NCI-H1048 (cell line): ENCODE results near the gene NOTCH1.

Experiments
- DNase-seq: peaks from one replicate; lab custom pipeline; 2025; lab: John Stamatoyannopoulos, UW

Gene NOTCH1

DNA sequence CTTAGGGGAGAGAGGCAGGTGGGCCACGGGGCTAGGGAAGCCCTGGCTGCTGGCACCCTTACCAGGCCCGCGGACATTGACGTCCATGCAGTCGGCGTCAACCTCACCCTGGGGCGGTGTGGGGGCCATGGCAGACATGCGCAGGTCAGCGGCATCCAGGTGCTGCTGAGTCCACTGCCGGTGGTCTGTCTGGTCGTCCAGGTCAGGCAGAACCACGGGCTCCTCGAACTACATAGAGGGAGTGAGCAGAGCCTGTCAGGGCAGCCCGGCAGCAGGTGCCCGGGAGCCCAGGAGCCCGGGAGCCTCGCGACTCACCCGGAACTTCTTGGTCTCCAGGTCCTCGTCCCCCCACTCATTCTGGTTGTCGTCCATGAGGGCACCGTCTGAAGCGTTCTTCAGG is 44.2 kb downstream of the NOTCH1 start:
- no peak for DNase-seq

DNA sequence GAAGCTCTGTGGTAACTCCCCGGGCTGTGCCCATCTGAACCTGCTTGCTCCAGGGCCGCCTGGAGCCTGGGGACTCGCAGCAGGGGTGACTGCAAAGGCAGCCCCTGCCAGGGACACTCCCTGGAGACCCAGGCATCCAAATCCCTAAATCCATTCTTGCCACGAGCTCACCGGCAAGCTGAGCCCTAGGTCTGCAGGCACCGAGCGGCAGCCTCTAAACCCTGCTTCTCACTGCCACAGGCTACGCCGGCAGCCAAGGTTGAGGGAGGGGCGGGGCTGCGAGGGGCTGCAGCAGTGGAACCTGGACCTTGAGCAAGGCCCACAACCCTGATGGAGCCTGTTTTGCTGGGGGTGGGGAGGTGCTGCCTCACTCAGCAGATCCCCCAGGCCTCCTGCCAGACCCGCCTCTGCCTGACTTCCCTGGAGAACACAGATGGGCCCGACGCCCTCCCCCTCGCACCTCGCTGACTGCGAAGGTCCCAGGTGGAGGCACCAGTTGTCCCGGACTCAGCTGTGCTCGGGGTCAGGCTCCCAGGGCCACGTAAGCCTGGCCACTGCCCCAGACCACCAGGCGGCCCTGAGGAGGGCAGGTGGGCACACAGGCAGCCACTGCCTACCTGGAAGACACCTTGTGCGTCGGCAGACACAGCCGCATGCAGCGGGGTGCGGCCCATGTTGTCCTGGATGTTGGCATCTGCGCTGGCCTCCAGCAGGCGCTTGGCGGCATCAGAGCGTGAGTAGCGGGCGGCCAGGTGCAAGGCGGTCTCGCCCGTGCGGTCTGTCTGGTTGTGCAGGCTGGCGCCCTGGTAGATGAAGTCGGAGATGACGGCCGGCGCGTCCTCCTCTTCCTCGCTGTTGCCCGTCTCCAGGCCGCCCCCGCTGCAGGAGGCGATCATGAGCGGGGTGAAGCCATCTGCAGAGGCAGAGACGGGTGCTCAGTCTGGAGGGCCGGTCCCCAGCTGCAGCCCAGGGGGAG is 45.6 kb downstream of the NOTCH1 start:
- DNase-seq = no peak

DNA sequence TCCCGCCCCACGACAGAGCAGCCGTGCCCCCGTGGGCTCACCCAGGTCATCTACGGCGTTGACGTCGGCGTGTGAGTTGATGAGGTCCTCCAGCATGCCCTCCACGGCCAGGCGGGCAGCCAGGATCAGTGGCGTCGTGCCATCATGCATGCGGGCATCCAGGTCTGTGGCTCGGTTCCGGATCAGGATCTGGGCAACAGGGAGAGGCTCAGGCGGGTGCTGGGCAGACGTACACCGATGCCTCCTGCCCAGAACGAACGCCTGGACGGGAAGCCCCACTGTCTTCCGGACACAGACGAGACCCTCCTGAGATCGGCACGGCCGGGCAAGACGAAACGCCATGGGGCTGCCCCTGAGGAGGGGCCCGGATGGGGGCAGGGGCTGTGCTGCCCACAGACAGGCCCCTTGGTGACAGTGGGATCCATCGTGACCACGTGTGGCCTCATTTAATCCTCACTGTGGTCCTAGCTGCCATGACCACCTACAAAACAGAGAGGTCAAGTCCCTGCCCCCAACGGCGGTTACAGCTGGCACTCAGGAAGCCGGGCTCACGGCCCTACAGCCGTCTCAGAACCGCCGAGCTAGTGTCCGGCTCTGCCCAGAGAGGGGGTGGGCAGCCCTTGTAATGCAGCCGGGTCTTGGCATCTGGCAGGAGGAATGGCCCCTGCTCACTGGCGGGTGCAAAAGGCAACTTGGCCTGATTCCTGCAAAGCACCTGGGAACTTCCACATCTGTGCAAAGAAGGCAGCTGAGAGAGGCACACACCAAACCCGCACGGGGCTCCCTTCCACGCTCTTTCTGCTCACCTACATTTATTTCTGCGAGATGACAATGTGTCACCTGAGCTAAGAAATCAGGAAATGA is 46.5 kb downstream of the NOTCH1 start:
- no peak for DNase-seq

DNA sequence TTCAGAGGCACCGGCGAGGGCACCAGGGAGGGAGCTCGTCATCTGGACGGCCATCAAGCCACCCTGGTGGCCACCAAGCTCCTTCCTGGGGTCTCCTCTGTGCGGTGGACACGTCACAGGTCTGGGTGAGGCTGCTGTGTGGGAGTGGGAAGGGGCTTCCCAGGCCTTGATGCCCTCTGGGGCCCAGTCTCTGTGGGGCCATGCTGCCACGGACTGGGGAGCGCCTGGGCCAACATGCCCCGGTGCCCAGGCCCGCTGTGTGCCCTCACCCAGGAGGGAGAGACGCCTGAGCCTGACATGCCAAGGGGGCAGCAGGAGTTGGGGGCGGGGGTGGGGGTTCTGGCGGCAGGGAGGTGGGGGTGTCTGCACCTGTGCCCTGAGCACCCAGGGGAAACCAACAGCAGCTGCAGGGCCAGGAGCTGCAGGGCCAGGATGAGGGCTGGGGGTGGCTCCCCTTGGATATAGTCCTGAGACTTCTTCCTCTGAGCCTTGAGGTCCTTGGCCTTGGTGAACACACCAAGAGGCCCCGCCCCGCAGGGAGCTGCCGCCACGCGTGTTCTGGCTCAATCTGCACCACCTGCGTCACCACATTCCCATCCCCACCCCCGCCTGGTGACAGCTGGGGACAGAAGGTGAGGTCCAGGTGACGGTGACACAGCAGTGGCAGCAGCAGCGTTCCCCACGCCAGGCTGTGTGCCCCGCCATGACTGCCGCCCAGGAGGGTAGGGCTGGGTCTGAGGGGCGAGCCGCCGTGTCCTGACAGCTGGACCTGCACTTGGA is 47.7 kb downstream of the NOTCH1 start:
- no peak for DNase-seq

DNA sequence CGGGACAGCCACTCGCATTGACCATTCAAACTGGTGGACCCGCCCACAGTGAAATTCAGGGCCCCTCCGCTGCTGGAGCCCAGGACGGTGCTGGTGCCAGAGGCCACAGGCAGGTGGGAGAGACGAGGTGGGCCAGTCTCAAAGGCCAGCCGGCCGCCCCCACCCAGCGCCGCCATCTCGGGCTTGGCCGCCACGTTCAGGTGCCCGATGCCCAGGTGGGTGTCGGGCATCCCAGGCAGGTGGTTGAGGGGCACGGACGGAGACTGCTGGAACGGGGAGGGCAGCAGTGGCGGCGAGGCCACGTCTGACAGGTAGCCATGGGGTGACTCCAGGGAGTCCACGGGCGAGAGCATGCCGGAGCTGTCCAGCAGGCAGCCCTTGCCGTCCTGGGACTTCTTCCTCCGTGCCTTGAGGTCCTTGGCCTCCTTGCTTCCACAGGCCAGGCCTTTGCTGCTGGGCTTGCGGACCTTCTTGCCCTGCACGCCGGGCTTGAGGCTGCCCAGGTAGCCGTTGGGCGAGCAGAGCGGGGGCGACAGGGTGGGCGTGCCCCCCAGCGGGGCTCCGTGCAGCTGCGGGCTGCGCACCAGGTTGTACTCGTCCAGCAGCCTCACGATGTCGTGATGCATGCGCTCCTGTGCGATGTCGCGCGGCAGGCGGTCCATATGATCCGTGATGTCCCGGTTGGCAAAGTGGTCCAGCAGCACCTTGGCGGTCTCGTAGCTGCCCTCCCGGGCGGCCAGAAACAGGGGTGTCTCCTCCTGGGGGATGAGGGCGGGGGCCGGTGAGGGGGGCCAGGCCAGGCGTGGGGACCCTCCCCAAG is 48.8 kb downstream of the NOTCH1 start:
- no peak for DNase-seq

DNA sequence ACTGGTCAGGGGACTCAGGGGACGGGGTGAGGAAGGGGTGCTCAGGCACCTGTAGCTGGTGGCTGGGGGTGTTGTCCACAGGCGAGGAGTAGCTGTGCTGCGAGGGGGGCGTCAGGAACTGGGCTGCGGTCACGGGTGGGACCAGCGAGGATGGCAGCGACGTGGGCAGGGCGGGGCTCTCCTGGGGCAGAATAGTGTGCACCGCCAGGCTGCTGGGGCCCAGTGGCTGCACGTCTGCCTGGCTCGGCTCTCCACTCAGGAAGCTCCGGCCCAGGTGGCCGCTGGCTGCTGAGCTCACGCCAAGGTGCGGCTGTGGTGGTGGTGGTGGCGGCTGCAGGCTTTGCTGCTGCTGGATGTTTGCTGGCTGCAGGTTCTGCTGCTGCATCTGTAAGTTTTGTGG is 49.7 kb downstream of the NOTCH1 start:
- no peak for DNase-seq

DNA sequence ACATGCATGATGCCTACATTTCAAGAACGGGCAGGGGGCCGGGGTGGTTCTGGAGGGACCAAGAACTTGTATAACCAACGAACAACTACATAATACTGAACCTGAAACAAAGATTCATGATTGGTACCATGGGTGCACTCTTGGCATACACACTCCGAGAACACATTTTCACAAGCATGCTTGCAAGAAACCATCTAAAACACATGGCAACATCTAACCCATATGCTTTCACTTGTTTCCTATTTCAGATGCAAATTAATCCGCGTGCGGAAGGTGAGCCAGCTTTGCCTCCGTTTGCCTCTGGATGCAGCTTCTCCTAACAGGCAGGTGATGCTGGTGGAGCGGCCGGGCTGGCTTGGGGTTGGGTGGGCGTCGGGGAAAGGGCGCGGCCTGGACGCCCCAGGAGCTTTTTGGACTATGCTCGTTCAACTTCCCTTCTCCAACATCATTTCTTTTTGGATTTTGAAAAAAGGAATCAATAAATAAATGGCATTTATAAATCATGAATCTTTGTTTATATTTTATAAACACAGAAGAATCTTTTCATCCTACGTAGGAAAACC is 50.5 kb downstream of the NOTCH1 start:
- DNase-seq = no peak

DNA sequence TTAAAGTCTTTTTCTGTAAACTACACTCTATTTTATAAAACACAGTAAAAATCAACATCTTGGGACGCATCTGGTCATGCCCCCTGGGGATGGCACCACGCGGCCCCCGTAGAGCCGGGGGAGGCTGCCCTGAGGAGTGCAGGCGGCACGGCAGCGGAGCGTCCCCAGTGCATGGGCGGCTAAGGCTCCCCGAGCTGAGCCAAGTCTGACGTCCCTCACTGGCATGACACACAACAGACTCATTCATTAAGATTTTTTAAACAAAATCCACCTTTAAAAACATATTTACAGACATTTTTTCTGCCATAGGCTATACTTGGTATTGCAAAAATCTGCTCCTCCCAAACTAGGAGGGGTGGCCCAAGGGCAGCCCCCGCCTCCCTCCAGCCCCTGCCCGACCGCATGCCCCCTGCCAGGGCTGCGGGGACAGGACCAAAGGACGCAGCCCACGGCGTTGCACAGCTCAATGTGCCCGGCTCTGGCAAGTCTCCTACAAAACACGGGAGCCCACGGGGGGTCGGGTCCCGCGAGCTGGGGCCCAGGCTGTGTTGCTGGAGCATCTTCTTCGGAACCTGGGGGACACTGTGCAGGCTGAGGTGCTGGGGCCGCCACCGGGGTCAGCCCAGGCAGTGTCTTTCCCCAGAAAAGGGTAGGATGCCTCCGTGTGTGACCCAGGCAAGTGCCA is 51.2 kb downstream of the NOTCH1 start:
- DNase-seq = no peak

DNA sequence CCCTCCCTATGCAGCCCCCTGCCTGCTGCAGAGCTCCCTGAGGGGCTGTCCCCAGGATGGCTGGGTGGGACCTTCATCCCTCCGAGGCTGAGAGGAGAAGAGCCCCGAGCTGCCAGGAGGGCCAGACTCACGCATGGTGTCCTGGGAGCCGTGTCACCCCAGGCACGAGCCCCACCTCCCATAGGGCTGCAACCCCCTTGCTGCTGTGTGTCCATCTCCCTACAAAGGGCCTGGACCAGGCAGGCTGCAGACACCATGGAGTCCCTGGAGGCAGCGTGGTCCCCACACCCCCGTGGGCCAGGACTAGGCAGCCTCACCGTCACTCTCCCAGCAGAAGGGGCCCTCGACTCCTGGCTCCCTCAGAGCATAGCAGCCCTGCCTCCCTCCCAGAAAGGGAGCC is 51.8 kb downstream of the NOTCH1 start:
- DNase-seq = no peak

DNA sequence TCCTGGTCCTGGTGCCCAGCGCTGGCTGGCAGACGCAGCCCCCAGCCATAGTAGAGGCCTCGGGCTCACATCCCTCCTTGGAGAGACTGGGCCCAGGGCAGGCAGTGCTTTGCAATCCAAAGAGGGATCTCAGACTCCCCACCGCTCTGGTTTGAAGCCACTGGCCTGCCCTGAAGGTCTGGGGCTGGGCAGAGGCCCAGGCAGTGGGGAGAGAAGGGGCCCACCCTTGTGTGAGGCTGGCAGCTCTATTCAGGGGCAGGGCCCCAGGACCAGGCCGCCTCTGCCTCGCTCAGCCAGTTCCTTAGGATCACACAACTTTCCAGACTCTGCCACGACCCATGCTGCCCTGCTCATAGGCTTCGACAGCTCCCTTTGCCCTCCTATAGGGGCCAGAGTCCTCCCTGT is 52.3 kb downstream of the NOTCH1 start:
- no peak for DNase-seq

DNA sequence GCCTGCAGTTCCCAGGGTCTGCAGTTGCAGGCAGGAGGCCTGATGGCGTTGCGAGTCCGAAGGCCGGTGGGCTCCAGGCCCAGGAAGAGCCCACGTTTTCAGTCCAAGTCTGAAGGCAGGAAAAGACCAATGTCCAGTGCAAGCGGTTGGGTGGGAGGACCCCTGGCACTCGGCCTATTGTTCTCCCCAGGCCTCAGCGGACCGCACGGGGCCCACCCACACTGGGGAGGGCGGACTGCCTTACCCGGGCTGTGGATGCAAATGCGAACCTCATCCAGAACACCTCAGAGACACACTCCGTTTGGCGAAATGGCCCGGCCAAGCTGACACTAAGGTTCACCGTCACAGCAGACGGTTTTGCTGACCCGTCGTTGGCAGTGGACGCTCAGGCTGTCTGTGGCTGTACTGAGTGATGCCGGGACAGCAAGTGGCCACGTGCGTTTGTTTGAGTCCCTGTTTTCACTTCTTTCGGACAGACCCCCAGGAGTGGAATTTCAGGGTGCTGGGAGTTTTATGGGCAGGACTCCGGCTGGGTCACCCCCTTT is 52.8 kb downstream of the NOTCH1 start:
- DNase-seq = no peak

DNA sequence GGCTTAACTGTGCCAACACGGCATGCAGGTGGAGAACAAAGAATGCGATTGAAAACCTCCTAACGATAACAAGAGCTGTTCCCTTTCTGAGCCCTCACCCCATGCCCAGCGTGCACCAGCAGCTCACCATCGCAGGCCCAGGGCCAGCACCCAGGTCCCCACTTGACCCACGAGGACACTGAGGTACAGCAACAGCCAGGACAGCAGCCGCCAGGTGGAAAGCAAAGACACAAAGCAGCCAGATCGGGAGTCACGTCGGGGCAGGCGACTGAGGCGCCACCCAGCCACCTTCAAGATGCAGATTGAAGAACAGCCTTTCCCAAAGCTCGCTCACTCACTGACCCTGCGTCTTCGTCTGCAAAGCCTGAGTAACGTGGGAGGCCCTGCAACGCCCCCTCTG is 56.1 kb downstream of the NOTCH1 start:
- DNase-seq = no peak

DNA sequence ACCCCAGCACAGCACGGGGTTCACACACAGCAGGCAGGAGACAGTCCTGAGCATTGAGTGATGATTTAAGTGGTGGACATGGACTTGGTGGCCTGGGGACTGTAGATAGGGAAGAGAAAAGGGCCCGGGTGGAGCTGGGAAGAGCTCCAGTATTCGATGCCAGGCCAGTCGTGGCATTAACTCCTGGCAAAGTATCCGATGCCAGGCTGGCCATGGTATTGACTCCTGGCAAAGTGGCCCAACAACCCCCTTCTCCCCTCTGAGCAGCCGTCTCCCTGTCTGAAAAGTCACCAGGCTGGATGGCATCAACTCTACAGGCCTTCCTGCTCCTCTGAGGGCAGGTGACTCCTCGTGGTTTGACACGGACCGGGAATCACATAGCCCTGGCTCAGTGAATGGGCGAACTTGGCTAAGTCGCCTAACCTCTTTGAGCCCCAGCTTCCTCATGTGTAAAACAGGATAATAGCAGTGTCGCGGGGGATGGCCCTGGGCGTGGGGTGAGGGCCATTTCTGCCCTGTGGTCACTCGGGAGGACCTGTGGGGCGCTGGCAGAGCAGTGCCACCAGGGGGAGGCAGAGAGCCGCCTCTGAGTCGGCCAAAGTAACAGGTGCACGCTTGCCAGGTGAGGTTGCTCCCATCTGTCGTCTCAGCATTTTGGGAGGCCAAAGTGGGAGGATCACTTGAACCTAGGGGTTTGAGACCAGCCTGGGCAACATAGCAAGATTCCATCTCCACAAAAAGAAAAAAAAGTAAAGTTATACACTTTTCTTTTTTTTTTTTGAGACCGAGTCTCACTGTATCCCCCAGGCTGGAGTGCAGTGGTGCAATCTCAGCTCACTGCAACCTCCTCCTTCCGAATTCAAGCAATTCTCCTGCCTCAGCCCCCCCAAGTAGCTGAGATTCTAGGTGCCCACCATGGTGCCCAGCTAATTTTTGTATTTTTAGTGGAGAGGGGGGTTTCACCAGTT is 57.3 kb downstream of the NOTCH1 start:
- peak; percentile 18 for DNase-seq

DNA sequence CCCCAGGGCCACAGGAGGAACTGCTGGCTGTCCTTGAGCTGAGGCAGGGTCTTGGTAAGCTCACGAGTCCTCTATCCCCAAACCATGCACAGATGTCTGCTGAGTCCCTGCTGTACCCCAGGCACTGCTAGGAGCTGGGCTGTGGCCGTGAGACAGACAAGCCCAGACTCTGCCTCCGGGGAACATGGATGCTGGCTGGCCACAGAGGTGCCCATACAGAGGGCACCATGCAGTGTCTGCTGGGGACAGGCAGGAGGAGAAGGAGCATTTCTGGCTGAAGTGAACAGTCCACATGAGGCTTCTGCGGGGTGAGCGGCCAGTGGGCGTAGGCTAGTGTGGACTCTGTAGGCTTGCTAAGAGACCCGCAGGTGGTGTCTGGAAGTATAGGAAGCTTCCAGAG is 58.2 kb downstream of the NOTCH1 start:
- DNase-seq = no peak

DNA sequence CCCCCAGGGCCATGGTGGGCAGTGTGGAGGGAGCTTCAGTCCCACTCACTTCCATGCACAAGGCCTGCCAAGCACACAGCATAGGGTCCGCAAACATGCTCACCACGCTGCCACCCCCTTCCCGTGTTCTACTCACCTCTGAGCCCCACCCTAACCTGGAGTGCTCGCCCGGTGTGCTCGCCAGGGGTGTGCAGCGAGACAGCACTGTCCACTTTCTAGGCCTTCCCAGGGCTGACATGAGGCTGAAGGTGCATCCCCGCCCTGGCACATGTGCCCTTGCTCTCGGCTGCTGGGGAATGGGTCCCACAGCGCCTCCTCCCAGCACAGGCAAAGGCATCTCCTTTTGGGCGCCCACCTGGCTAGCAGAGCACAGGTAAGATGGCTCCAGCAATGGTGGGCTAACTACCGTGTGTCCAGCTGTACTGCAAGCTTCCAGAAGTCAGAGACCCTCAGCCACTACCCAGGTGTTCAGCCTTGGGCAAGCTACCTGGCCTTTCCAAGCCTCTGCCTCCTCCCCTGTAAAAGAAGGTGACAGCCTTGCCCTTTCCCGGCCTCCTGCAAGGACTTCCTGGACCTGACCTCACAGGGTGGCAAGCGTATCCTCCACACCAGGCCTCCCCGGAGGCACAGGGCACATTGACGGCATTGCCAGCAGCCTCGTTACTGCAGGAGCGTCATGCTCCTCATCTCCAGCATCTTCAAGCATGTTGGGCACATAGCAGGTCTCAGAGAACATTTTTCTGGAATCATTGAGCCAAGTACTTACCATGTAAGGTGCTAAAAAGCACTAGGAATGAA is 58.8 kb downstream of the NOTCH1 start:
- no peak for DNase-seq

DNA sequence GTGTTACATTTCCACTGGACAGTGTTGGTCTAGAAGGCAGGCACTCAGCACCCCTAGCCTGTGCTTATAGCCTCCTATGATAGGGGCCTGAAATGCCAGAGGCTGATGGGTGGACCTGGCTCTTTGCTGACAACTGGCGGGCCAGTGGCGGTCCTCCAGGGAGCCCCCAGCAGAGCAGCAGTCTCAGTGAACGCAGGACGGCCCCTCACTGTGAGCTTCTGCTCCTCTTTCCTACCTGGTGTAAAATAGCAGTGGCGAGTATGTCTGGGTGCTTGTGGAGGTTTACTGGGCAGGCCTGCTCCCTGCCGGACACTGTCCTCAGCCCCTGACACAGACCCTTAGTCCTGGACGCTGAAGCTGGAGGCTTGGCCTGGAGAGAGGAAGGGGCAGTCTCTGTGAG is 59.7 kb downstream of the NOTCH1 start:
- no peak for DNase-seq

DNA sequence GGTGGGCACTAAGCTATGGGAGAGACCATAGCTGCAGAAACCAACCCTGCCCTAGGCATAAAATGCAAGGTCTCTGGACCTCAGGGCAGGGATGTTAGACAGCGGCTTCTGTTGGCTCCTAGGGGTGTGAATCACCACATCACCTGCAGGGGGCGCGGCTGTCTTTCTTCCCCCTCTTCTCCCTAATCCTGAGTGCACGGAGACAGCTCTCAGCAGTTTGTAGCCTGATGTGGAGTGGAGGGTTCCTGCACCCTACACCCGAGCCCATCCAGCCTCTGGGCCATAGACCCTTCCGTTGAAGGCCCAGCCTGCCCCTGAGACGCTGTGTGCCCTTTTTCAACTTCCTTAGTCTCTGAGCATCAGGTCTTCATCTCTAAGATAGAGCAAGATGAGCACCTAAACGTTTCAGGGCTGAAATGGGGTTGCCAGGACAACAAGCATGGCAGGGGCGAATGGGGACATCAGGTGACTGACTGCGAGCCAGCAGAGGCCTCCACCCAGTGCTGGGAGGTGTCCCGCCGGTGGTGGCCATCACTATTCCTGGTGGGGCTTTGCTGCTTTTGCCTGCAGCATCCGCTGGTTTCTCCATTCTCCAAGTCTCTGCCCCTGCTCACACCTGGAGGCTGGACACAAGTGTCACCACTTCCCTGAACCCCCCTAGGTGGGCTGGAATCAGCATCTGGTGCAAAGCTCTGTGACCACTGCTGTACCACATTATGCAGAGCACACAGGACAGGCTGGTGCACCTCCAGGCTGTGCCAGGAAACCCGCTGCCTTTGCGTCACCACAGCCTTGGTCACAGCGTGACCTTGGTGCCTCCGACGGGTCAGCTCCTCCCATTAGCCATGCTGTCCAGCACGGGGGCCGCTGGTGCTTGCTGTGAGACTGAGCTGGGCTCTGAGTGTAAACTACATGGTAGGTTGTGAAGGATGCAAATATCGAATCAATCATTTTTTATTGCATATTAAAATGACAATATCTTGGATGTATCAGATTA is 60.5 kb downstream of the NOTCH1 start:
- DNase-seq = peak; percentile 14
